Spleen (tissue), 11 donors: ENCODE data around the gene DAB2IP. TPM values are rescaled to one million over a fixed set of nuclear protein-coding genes. Genes with fewer than 3 reads are reported as not detected.
A peak's percentile ranks its signal among the peaks of the same experiment; 100 is the strongest.

Experiments used
- DNase-seq: peaks from one replicate; pipeline ENCODE4 v3.0.0-alpha.2; 2020
- H3K27ac ChIP-seq, 8 donors: fragments of 200-600 bp; sonication (generic) in 7 of 8; 1 replicate in 4 of 8; 2 replicates in 4 of 8; pipeline versions ENCODE4 v1.5.0 to v1.8.0; 2016 to 2021; ENCODE audit warnings: inconsistent platforms in 4 of 8, mild to moderate bottlenecking in 4 of 8, moderate library complexity in 1 of 8
- H3K27me3 ChIP-seq, 7 donors: fragments of 200-600 bp; sonication (generic) in 6 of 7; replicated peaks in 1 of 7; 1 replicate in 4 of 7; 2 replicates in 3 of 7; pipeline versions ENCODE4 v1.5.0 to v1.8.0; 2016 to 2021; ENCODE audit warnings: inconsistent platforms in 3 of 7, mild to moderate bottlenecking in 1 of 7
- H3K36me3 ChIP-seq, 6 donors: fragments of 200-600 bp; sonication (generic) in 5 of 6; 1 replicate in 4 of 6; 2 replicates in 2 of 6; pipeline versions ENCODE4 v1.5.0 to v1.8.0; 2016 to 2021; ENCODE audit warnings: inconsistent platforms in 2 of 6
- H3K4me1 ChIP-seq, 6 donors: fragments of 200-600 bp; sonication (generic) in 5 of 6; 1 replicate in 3 of 6; 2 replicates in 3 of 6; pipeline versions ENCODE4 v1.5.0 to v1.8.0; 2016 to 2021; ENCODE audit warnings: inconsistent platforms in 3 of 6
- H3K4me3 ChIP-seq, 8 donors: fragments of 200-600 bp; sonication (generic) in 7 of 8; 1 replicate in 4 of 8; 2 replicates in 4 of 8; pipeline versions ENCODE4 v1.5.0 to v1.8.0; 2016 to 2021; ENCODE audit warnings: inconsistent platforms in 4 of 8, mild to moderate bottlenecking in 4 of 8, moderate library complexity in 2 of 8
- H3K9me3 ChIP-seq, 8 donors: fragments of 200-600 bp; sonication (generic) in 7 of 8; 1 replicate in 4 of 8; 2 replicates in 4 of 8; pipeline versions ENCODE4 v1.5.0 to v1.8.0; 2016 to 2021; ENCODE audit warnings: inconsistent platforms in 4 of 8
- CTCF ChIP-seq, 11 experiments: fragments of 200-600 bp in 7 of 11; fragments of 450-650 bp in 4 of 11; sonication (generic) in 4 of 11; IDR thresholded peaks in 8 of 11; conservative IDR thresholded peaks in 3 of 11; 1 replicate in 7 of 11; 2 replicates in 4 of 11; pipeline versions ENCODE4 v1.4.0 to v1.8.0; 2016 to 2021; ENCODE audit warnings: antibody characterized with exemption in 11 of 11, inconsistent platforms in 4 of 11, mild to moderate bottlenecking in 1 of 11
- POLR2A ChIP-seq, 3 donors: fragments of 450-650 bp; IDR thresholded peaks; one replicate each; pipeline ENCODE4 v1.5.1; 2017; ENCODE audit warnings: antibody characterized with exemption in 3 of 3, mild to moderate bottlenecking in 1 of 3
- POLR2AphosphoS5 ChIP-seq, 3 donors: sonication (generic); formaldehyde crosslinking; IDR thresholded peaks; one replicate each; pipeline ENCODE4 v1.5.1; 2017; ENCODE audit warnings: antibody characterized with exemption in 3 of 3
- WGBS, 5 donors: extraction: QIAGEN DNeasy Blood & Tissue Kit in 3 of 5; methylation state at CpG; one replicate each; pipeline versions ENCODE4 v1.1.5 to v1.1.7; 2013 to 2018; 5-methylcytosine and 5-hydroxymethylcytosine counted together
- intact Hi-C: fragments of 100-400 bp; cut with DNase I; formaldehyde crosslinking; loops from one replicate; pipeline ENCODE4 v1.15.0; 2023; ENCODE audit warnings: low total_unique reads
- polyA plus RNA-seq, 3 donors: library from polyadenylated mRNA; stranded (reverse); fragments of 200-250 nt; gene quantifications; one replicate each; pipeline ENCODE4 v1.2.1, GENCODE V29; 2013
- total RNA-seq, 7 donors: library from RNA; depleted of rRNA in 3 of 7; stranded (reverse); fragments of >200 nt in 3 of 7; fragmentation: NEBNext Ultra II Directional in 4 of 7; extraction: Animal tissue kit (Norgen Biotek cat#: 25700) in 4 of 7; gene quantifications; one replicate each; pipeline versions ENCODE4 v1.1.0 to v1.2.1, GENCODE V29; 2016 to 2021
- donor health status: healthy with polysubstance abuse.
- donor health status: DM: no; HTN: no; CAD: no; lungs with moderate emphysema.
- donor health status: DM: no; HTN: no; CAD: no.
- donor health status: Bipolar disorder and iron deficiency.
- donor health status: healthy.
- donor health status: DM: no; HTN: no; CAD: no.
- donor health status: DM: yes; HTN: yes; CAD: no.

The DAB2IP gene
- total and polyA plus RNA-seq, 10 donors, result 5.0 to 83.0 (median 38.1) TPM

GRCh38 chr9:121670431-121670830 is 19.0 kb downstream of the DAB2IP start:
- Histone ChIP-seq H3K4me3 (no peak overlapping the region), H3K27ac (no peak overlapping the region), H3K27me3 (peaks cover 0 to 15% (median 0%) of the 10 kb centered on the region in 7 donors), H3K36me3 (no peaks in the 10 kb centered on the region), H3K9me3 (no peaks in the 10 kb centered on the region), H3K4me1 (peaks cover 0 to 5% (median 0%) of the 10 kb centered on the region in 6 donors)
- TF ChIP-seq POLR2AphosphoS5 (IDR thresholded peaks at IDR 0.05) (no peak), CTCF (IDR thresholded peaks at IDR 0.05 in 8 of 11, conservative IDR thresholded peaks at IDR 0.05 in 3 of 11) (no peak), POLR2A (IDR thresholded peaks at IDR 0.05) (no peak)
- DNase-seq, result peak; percentile 41
- intact Hi-C loops, result no loop called here
- 80 to 94% (median 88%) methylated on average over 5 of the region's 5 CpGs for WGBS, 5 donors

- Histone ChIP-seq H3K9me3 (no peaks in the 10 kb centered on the region), H3K4me1 (peaks cover 0 to 5% (median 0%) of the 10 kb centered on the region in 6 donors), H3K4me3 (no peak overlapping the region), H3K27me3 (peaks cover 0 to 15% (median 0%) of the 10 kb centered on the region in 7 donors), H3K36me3 (no peaks in the 10 kb centered on the region), H3K27ac (no peak overlapping the region)
- DNase-seq, result no peak
- TF ChIP-seq CTCF (IDR thresholded peaks at IDR 0.05 in 8 of 11, conservative IDR thresholded peaks at IDR 0.05 in 3 of 11) (no peak), POLR2AphosphoS5 (IDR thresholded peaks at IDR 0.05) (no peak), POLR2A (IDR thresholded peaks at IDR 0.05) (no peak)
- intact Hi-C loops, result no loop called here
- 65 to 72% (median 67%) methylated on average over 5 of the region's 5 CpGs for WGBS, 5 donors
Observed at GRCh38 chr9:121671612-121672155, 20.2 kb downstream of the DAB2IP start.

GRCh38 chr9:121672213-121672612 is 20.8 kb downstream of the DAB2IP start:
- peaks cover 0 to 5% (median 0%) of the 10 kb centered on the region in 6 donors for H3K4me1 ChIP-seq
- no peaks in the 10 kb centered on the region for H3K36me3 ChIP-seq
- H3K4me3 ChIP-seq, result no peak overlapping the region
- 91 to 92% (median 91%) methylated on average over 7 of the region's 7 CpGs for WGBS, 5 donors
- peak; percentile 16 for DNase-seq
- intact Hi-C loops, result no loop called here
- H3K27ac ChIP-seq, result no peak overlapping the region
- no peak for TF ChIP-seq POLR2A (IDR thresholded peaks at IDR 0.05)
- no peak for TF ChIP-seq CTCF (IDR thresholded peaks at IDR 0.05 in 8 of 11, conservative IDR thresholded peaks at IDR 0.05 in 3 of 11)
- no peak for TF ChIP-seq POLR2AphosphoS5 (IDR thresholded peaks at IDR 0.05)
- H3K27me3 ChIP-seq, result peaks cover 0 to 13% (median 0%) of the 10 kb centered on the region in 7 donors
- H3K9me3 ChIP-seq, result no peaks in the 10 kb centered on the region

GRCh38 chr9:121672986-121673385 is 21.6 kb downstream of the DAB2IP start:
- peak; percentile 10 for DNase-seq
- no peak overlapping the region for H3K4me3 ChIP-seq
- intact Hi-C loops, result no loop called here
- 82 to 100% (median 96%) methylated on average over 1 of the region's 1 CpG for WGBS, 5 donors
- H3K9me3 ChIP-seq, result no peaks in the 10 kb centered on the region
- no peaks in the 10 kb centered on the region for H3K36me3 ChIP-seq
- H3K4me1 ChIP-seq, result peaks cover 0 to 5% (median 0%) of the 10 kb centered on the region in 6 donors
- TF ChIP-seq CTCF (IDR thresholded peaks at IDR 0.05 in 8 of 11, conservative IDR thresholded peaks at IDR 0.05 in 3 of 11), result no peak
- no peak for TF ChIP-seq POLR2AphosphoS5 (IDR thresholded peaks at IDR 0.05)
- no peak for TF ChIP-seq POLR2A (IDR thresholded peaks at IDR 0.05)
- H3K27me3 ChIP-seq, result peaks cover 0 to 10% (median 0%) of the 10 kb centered on the region in 7 donors
- H3K27ac ChIP-seq, result no peak overlapping the region
